ENCODE measurements around the gene LTBP3.
A peak's percentile ranks its signal among the peaks of the same experiment; 100 is the strongest.
"Not testable (repeated sequence)": the region's sequence is repeated elsewhere in the genome, so short reads cannot be mapped to it uniquely, and the experiment has no call there.

LTBP3 gene

DNA sequence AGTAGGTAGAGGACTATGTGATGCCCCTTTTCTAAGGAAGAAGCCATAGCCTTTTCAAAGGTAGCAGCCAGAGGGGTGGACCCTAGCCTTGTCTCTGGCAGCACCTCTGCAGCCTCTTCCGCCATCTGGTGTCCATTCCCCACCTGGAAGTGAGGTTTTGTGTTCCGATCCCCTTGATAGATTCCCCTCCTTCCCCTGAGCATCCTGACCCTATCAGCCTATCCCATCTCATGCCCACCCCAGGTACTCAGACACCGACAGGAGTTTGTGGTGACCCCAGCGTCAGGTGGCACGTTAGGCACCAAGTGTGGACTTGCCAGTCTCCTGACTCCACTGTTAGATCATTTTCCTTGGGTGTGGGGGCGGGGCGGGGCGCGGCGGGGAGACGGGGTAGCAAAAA, 13.8 kb upstream of the LTBP3 start:
- Histone ChIP-seq H3K4me3 (ENCODE audit: insufficient read depth, low read depth, low read length, poor library complexity, severe bottlenecking) (peak overlapping the region; percentile 36), H3K27ac (ENCODE audit: insufficient read depth, low read length, poor library complexity, severe bottlenecking) (peak overlapping the region; percentile 98), H3K9me3 (ENCODE audit: control insufficient read depth, low read length) (no peaks in the 10 kb centered on the region), H3K4me1 (ENCODE audit: control insufficient read depth, insufficient read depth, low read length, poor library complexity, severe bottlenecking) (peaks cover 72% of the 10 kb centered on the region), H3K36me3 (ENCODE audit: control insufficient read depth, insufficient read depth, low read length) (no peaks in the 10 kb centered on the region), H3K27me3 (replicated peaks; ENCODE audit: control insufficient read depth, insufficient read depth, low read length, poor library complexity, severe bottlenecking) (no peaks in the 10 kb centered on the region)
- DNase-seq = no peak

DNA sequence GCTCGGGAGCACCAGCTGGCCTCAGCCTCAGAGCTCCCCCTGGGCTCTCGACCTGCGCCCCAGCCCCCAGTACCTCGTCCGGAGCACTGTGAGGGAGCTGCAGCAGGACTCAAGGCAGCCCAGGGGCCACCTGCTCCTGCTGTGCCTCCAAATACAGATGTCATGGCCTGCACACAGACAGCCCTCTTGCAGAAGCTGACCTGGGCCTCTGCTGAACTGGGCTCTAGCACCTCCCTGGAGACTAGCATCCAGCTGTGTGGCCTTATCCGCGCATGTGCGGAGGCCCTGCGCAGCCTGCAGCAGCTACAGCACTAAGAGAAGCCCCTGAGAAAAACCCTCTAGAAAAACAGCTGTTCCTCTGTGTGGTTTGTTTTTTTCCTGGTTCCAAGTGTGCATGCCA, 13.3 kb upstream of the LTBP3 start:
- Histone ChIP-seq H3K4me3 (ENCODE audit: insufficient read depth, low read depth, low read length, poor library complexity, severe bottlenecking) (peak overlapping the region; percentile 95), H3K36me3 (ENCODE audit: control insufficient read depth, insufficient read depth, low read length) (no peaks in the 10 kb centered on the region), H3K27ac (ENCODE audit: insufficient read depth, low read length, poor library complexity, severe bottlenecking) (peak overlapping the region; percentile 98), H3K9me3 (ENCODE audit: control insufficient read depth, low read length) (no peaks in the 10 kb centered on the region), H3K4me1 (ENCODE audit: control insufficient read depth, insufficient read depth, low read length, poor library complexity, severe bottlenecking) (peaks cover 72% of the 10 kb centered on the region), H3K27me3 (replicated peaks; ENCODE audit: control insufficient read depth, insufficient read depth, low read length, poor library complexity, severe bottlenecking) (no peaks in the 10 kb centered on the region)
- DNase-seq = no peak

DNA sequence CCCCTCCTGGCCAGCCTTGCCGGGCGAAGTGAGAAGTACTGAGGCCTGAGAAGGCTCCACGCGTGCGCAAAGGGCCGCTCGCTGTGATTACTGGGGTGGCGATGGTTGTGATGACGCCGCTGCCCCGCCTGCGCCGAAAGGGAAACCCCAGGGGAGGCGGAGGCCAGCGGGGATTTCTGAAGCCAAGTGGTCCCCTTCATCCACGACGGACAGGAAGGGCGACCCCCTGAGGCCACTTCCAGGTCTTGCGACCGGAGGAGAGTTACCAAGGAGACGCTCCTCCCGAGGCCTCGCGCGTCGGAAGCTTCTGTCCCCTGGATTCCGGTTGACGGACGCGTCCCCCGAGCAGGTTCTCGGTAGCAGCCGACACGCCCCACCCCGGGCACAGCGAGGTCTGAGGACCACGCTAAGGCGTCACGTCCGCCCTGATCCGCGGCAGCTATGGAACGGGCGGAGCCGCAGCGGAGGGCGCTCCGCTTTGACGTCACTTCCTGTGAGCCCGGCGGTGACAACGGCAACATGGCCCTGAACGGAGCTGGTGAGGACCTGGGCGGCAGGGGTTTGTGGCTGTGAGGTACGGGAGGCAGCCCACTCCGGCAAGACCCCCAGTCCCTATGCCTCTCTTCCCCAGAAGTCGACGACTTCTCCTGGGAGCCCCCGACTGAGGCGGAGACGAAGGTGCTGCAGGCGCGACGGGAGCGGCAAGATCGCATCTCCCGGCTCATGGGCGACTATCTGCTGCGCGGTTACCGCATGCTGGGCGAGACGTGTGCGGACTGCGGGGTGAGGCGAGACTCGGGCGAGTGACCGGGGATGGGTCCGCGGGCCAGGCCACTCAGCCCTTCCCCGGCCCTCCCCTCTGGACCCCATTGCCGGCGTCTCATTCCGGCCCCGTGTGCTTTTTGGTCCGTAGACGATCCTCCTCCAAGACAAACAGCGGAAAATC, 12.1 kb upstream of the LTBP3 start, which contains the start of gene ZNRD2:
Gene ZNRD2 (plus strand): TSS at position 505 of the 946 bp plus-strand sequence. CDS start 15 bp downstream, at position 520.
- no peaks in the 10 kb centered on the region for H3K27me3 ChIP-seq (replicated peaks; ENCODE audit: control insufficient read depth, insufficient read depth, low read length, poor library complexity, severe bottlenecking)
- H3K27ac ChIP-seq (ENCODE audit: insufficient read depth, low read length, poor library complexity, severe bottlenecking) = peak within 1 kb of the TSS; percentile 98
- no peaks in the 10 kb centered on the region for H3K36me3 ChIP-seq (ENCODE audit: control insufficient read depth, insufficient read depth, low read length)
- peak within 1 kb of the TSS; percentile 95 for H3K4me3 ChIP-seq (ENCODE audit: insufficient read depth, low read depth, low read length, poor library complexity, severe bottlenecking)
- no peaks in the 10 kb centered on the region for H3K9me3 ChIP-seq (ENCODE audit: control insufficient read depth, low read length)
- peak; percentile 96 to 97 (median 97) for DNase-seq
- H3K4me1 ChIP-seq (ENCODE audit: control insufficient read depth, insufficient read depth, low read length, poor library complexity, severe bottlenecking) = peaks cover 78% of the 10 kb centered on the region

DNA sequence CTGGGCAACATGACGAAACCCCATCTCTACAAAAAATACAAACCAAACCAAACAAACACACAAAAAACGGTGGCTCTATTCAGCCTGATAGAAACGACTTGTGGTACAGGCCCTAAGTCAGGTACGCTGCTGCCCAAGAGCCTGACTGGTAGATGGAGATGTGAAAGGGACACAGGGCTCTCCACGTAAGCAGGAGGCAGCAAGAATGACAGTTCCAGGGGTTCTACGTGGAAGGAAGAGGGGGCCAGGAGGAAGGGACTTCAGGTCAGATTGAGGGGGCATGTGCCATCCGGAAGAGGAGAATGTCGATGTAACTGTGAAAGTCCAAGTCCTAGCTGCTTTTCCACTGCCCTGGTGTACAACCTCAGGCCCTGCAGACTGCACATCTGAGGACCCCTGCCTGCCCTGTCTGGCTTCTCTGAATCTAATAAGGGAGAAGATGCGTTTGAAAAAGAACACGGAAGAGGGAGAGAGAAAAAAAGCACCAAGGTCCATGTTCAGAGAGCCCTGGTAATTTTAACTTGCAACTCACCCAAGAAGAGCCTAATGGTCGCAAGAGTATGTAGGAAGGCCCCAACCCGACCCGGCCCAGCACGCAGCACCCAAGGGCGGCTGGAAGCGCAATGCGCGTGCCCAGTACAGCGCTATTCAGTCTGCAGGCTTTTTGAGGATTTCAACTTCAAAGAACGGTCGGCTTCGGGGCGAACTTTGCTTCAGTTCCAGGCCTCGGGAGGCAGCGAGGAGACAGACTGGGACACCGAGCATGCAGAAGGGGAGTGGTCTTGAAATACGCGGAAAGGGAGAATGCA, 11.2 kb upstream of the LTBP3 start:
- peaks cover 77% of the 10 kb centered on the region for H3K4me1 ChIP-seq (ENCODE audit: control insufficient read depth, insufficient read depth, low read length, poor library complexity, severe bottlenecking)
- peak overlapping the region; percentile 98 for H3K27ac ChIP-seq (ENCODE audit: insufficient read depth, low read length, poor library complexity, severe bottlenecking)
- no peaks in the 10 kb centered on the region for H3K36me3 ChIP-seq (ENCODE audit: control insufficient read depth, insufficient read depth, low read length)
- H3K4me3 ChIP-seq (ENCODE audit: insufficient read depth, low read depth, low read length, poor library complexity, severe bottlenecking) = peak overlapping the region; percentile 95
- H3K9me3 ChIP-seq (ENCODE audit: control insufficient read depth, low read length) = no peaks in the 10 kb centered on the region
- DNase-seq = no peak
- H3K27me3 ChIP-seq (replicated peaks; ENCODE audit: control insufficient read depth, insufficient read depth, low read length, poor library complexity, severe bottlenecking) = no peaks in the 10 kb centered on the region

DNA sequence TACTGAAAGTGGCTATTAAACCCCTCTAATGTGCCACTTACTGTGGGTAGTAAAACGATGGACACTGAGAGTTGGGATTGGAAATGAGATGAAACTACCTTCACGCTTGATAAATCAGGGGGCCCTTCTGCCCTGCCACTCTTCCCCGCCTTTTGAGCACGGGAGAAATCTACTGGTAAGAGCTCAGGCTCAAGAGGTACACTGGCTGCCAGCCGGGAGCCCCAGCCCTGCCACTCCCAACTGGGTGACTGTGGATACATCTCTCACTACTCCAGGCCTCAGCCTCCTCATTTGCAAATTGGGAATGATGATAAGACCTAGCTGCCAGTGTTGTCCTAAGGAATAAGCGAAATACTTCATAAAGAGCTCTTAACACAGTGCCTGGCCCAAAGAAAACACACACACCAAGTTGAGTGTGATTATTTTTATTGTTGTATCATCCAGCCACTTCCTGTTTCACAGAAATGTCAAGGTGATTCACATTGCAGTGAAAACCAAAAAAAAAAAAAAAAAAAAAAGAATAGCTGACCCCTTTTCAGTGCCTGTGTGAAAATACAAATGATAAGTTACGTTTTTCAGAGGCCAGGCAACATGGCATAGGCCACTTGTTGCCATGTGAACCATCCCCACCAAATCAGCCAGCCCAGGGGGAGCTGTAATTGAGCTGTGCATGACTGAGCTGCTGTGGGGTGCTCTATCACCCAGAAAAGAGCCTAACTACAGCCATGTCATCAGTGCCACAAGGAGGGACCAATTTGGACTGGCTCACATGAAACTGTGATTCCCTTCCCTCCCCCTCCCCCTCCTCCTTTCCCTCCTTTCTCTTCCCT, 7.7 kb upstream of the LTBP3 start:
- Histone ChIP-seq H3K4me3 (ENCODE audit: insufficient read depth, low read depth, low read length, poor library complexity, severe bottlenecking) (no peak overlapping the region), H3K27ac (ENCODE audit: insufficient read depth, low read length, poor library complexity, severe bottlenecking) (peak overlapping the region; percentile 66), H3K36me3 (ENCODE audit: control insufficient read depth, insufficient read depth, low read length) (no peaks in the 10 kb centered on the region), H3K4me1 (ENCODE audit: control insufficient read depth, insufficient read depth, low read length, poor library complexity, severe bottlenecking) (peaks cover 55% of the 10 kb centered on the region), H3K27me3 (replicated peaks; ENCODE audit: control insufficient read depth, insufficient read depth, low read length, poor library complexity, severe bottlenecking) (no peaks in the 10 kb centered on the region), H3K9me3 (ENCODE audit: control insufficient read depth, low read length) (no peaks in the 10 kb centered on the region)
- peak in 2 of 3 donors; percentile 51 to 60 for DNase-seq

DNA sequence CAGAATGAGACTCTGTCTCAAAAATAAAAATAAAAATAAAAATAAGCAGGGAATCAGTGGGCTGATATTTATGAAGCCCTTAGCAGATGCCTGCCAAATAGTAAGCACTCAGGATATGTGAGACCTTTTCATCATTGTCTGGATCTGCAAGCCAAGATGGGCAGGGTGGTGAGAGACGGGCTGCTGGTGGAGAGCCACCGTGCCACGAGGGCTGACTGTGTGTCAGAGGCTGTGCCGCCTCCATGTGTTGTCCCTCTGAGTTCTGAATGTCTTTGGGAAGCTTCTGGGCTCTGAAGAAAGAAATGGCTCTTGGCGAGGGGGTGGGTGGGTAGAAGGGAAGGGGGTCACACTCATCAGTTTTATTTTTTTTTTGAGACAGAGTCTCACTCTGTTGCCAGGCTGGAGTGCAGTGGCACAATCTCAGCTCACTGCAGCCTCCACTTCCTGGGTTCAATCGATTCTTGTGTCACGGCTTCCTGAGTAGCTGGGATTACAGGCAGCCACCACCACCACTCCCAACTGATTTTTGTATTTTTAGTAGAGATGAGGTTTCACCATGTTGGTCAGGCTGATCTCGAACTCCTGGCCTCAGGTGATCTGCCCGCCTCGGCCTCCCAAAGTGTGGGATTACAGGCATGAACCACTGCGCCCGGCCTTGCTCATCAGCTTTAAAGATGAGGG, 6.9 kb upstream of the LTBP3 start:
- not testable (repeated sequence) for H3K36me3 ChIP-seq (ENCODE audit: control insufficient read depth, insufficient read depth, low read length); H3K4me3 ChIP-seq (ENCODE audit: insufficient read depth, low read depth, low read length, poor library complexity, severe bottlenecking); H3K27me3 ChIP-seq (replicated peaks; ENCODE audit: control insufficient read depth, insufficient read depth, low read length, poor library complexity, severe bottlenecking); DNase-seq; H3K9me3 ChIP-seq (ENCODE audit: control insufficient read depth, low read length)
- Histone ChIP-seq H3K27ac (ENCODE audit: insufficient read depth, low read length, poor library complexity, severe bottlenecking) (peak overlapping the region; percentile 66), H3K4me1 (ENCODE audit: control insufficient read depth, insufficient read depth, low read length, poor library complexity, severe bottlenecking) (peaks cover 56% of the 10 kb centered on the region)

DNA sequence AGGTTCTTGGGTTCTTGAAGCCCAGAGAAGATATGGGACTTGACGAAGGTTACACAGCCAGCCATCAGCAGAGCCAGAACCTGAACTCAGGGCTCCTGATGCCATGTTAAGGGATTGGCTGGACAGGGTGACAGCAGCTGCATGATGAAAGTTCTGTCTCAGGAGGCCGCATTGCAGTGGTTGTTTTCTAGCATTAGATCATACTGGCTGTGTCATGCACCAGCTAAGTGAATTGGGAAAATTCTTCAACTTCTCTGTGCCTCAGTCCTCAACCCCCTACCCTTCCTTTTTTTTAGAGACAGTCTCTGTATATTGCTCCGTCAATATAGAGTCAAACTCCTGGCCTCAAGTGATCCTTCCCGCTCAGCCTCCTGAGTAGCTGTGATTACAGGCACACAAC, 5.4 kb upstream of the LTBP3 start:
- Histone ChIP-seq H3K36me3 (ENCODE audit: control insufficient read depth, insufficient read depth, low read length) (no peaks in the 10 kb centered on the region), H3K27me3 (replicated peaks; ENCODE audit: control insufficient read depth, insufficient read depth, low read length, poor library complexity, severe bottlenecking) (no peaks in the 10 kb centered on the region), H3K27ac (ENCODE audit: insufficient read depth, low read length, poor library complexity, severe bottlenecking) (no peak overlapping the region), H3K4me3 (ENCODE audit: insufficient read depth, low read depth, low read length, poor library complexity, severe bottlenecking) (no peak overlapping the region), H3K4me1 (ENCODE audit: control insufficient read depth, insufficient read depth, low read length, poor library complexity, severe bottlenecking) (peaks cover 50% of the 10 kb centered on the region), H3K9me3 (ENCODE audit: control insufficient read depth, low read length) (no peaks in the 10 kb centered on the region)
- no peak for DNase-seq

DNA sequence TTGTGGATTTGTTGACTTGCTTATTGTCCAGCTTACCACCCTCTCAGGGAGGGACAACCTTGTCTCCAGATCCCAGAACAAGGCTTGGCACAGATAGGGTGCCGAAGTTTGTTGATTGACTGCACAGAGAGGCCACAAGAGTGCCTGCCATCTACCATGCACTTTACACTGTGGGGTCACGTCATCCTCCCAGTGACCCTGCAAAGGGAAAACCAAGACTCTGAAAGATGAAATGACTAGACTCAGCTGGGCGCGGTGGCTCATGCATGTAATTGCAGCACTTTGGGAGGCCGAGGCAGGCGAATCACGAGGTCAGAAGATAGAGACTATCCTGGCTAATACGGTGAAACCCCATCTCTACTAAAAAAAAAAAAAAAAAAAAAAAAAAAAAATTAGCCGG, 4.6 kb upstream of the LTBP3 start:
- no peak overlapping the region for H3K27ac ChIP-seq (ENCODE audit: insufficient read depth, low read length, poor library complexity, severe bottlenecking)
- no peak overlapping the region for H3K4me3 ChIP-seq (ENCODE audit: insufficient read depth, low read depth, low read length, poor library complexity, severe bottlenecking)
- peaks cover 46% of the 10 kb centered on the region for H3K4me1 ChIP-seq (ENCODE audit: control insufficient read depth, insufficient read depth, low read length, poor library complexity, severe bottlenecking)
- H3K27me3 ChIP-seq (replicated peaks; ENCODE audit: control insufficient read depth, insufficient read depth, low read length, poor library complexity, severe bottlenecking) = no peaks in the 10 kb centered on the region
- DNase-seq = no peak
- H3K9me3 ChIP-seq (ENCODE audit: control insufficient read depth, low read length) = no peaks in the 10 kb centered on the region
- H3K36me3 ChIP-seq (ENCODE audit: control insufficient read depth, insufficient read depth, low read length) = no peaks in the 10 kb centered on the region

DNA sequence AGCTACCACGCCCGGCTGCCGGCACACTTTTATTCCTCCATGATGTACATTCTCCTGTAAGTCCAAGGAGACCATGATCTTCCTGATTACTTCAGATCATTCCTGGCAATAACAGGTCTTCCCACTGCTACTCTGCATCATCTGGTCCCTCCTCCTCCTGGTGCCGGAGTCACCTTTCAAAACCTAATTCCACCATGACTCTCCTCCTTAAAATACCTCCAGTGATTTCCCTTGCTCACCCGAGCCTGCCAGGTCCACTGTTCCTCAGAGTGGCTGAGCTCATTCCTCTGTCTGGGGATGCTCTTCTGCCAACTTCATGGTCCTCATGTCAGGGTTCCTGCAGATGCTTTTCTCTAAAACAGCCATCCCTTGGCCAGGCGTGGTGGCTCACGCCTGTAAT, 3.9 kb upstream of the LTBP3 start:
- H3K4me3 ChIP-seq (ENCODE audit: insufficient read depth, low read depth, low read length, poor library complexity, severe bottlenecking) = no peak overlapping the region
- H3K4me1 ChIP-seq (ENCODE audit: control insufficient read depth, insufficient read depth, low read length, poor library complexity, severe bottlenecking) = peaks cover 46% of the 10 kb centered on the region
- no peak overlapping the region for H3K27ac ChIP-seq (ENCODE audit: insufficient read depth, low read length, poor library complexity, severe bottlenecking)
- no peak for DNase-seq
- H3K36me3 ChIP-seq (ENCODE audit: control insufficient read depth, insufficient read depth, low read length) = no peaks in the 10 kb centered on the region
- no peaks in the 10 kb centered on the region for H3K27me3 ChIP-seq (replicated peaks; ENCODE audit: control insufficient read depth, insufficient read depth, low read length, poor library complexity, severe bottlenecking)
- no peaks in the 10 kb centered on the region for H3K9me3 ChIP-seq (ENCODE audit: control insufficient read depth, low read length)
